ENCODE measurements around the gene LIMS2. TPM values are rescaled to one million over a fixed set of nuclear protein-coding genes. Genes with fewer than 3 reads are reported as not detected.

LIMS2 gene
- total RNA-seq, 2 experiments from 2014 or later, result 1.6 to 24.9 TPM

DNA sequence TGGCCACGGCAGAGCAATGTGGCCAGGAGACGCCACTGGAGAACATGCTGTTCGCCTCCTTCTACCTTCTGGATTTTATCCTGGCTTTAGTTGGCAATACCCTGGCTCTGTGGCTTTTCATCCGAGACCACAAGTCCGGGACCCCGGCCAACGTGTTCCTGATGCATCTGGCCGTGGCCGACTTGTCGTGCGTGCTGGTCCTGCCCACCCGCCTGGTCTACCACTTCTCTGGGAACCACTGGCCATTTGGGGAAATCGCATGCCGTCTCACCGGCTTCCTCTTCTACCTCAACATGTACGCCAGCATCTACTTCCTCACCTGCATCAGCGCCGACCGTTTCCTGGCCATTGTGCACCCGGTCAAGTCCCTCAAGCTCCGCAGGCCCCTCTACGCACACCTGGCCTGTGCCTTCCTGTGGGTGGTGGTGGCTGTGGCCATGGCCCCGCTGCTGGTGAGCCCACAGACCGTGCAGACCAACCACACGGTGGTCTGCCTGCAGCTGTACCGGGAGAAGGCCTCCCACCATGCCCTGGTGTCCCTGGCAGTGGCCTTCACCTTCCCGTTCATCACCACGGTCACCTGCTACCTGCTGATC is 24.4 kb downstream of the LIMS2 start:
- ChIA-PET POLR2A (interaction anchor here (1.8 kb wide), 1 partner anchor 60 kb away, joined by 5 read pairs; no protein-coding TSS in a partner anchor), CTCF (ENCODE audit: unreplicated experiment) (interaction anchor here (1.0 to 4.2 kb wide), 2 partner anchors 60 to 75 kb away, joined by 3 to 21 read pairs; no protein-coding TSS in a partner anchor)
- Histone ChIP-seq H3K4me3 (ENCODE audit: low read depth, low read length, poor library complexity, severe bottlenecking) (no peak overlapping the region), H3K36me3 (ENCODE audit: insufficient read depth, low read length) (no peaks in the 10 kb centered on the region), H3K79me2 (ENCODE audit: insufficient read depth, low read depth, low read length) (no peaks in the 10 kb centered on the region), H3K4me2 (ENCODE audit: low read length) (no peak overlapping the region), H3K9me2 (ENCODE audit: insufficient read depth, low read length) (no peaks in the 10 kb centered on the region), H3K27ac (ENCODE audit: low read depth, low read length, poor library complexity, severe bottlenecking) (no peak overlapping the region), H2AFZ (ENCODE audit: low read length) (no peak overlapping the region), H3K9me3 (ENCODE audit: low read length) (no peaks in the 10 kb centered on the region), H4K20me1 (ENCODE audit: insufficient read depth, low read length) (no peaks in the 10 kb centered on the region), H3K4me1 (ENCODE audit: insufficient read depth, low read length, poor library complexity, severe bottlenecking) (no peaks in the 10 kb centered on the region)
- BruUV-seq (replicated peaks), result no TSS peak
- intact Hi-C loops (cut with micrococcal nuclease; ENCODE audit: unreplicated experiment), result loop anchor here (1.0 kb wide), 1 partner anchor 60 kb away; no protein-coding TSS in a partner anchor
- TF ChIP-seq EZH2phosphoT487 (IDR thresholded peaks at IDR 0.05; ENCODE audit: borderline replicate concordance, low read depth, low read length) (no peak), CTCF (conservative IDR thresholded peaks at IDR 0.05; ENCODE audit: low read length) (no peak)
- no peak for DNase-seq (ENCODE audit: low spot score)

DNA sequence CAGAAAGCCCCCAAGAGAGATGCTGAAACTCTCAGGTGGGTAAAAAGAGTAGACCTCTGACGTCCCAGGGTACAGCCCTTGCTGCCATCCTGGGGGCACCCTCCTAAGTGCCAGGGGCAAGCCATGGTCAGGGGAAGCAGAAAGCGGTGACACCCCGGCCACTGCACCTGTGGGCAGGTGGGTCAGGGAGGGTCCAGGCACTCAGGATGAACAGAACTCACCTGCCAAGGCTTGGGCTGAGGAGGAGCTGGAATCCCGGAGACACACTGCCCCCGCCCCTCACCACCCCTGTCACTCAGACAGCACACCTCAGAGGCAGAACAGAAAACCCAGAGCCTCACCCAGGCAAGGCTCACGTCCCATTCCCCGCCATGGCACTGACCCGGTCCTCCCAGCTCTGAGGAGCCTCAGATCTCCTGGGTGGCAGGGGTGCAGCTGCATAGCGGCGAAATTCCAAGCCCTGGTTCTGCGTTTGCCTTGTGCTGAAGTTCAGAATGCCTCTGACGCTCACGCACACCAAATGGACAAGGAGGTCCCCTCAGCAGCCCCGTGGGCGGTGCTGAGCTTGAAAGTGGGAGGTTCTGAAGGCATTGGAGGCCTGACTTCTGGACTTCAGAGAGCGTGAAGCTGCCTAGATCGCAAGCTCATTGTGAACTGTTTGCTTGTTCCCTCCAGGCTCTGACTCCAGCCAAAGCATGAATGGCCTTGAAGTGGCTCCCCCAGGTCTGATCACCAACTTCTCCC is 25.1 kb downstream of the LIMS2 start:
- no peaks in the 10 kb centered on the region for H3K79me2 ChIP-seq (ENCODE audit: insufficient read depth, low read depth, low read length)
- H3K9me2 ChIP-seq (ENCODE audit: insufficient read depth, low read length), result no peaks in the 10 kb centered on the region
- H4K20me1 ChIP-seq (ENCODE audit: insufficient read depth, low read length), result no peaks in the 10 kb centered on the region
- H2AFZ ChIP-seq (ENCODE audit: low read length), result no peak overlapping the region
- no peak overlapping the region for H3K27ac ChIP-seq (ENCODE audit: low read depth, low read length, poor library complexity, severe bottlenecking)
- intact Hi-C loops (cut with micrococcal nuclease; ENCODE audit: unreplicated experiment), result loop anchor here (1.0 kb wide), 1 partner anchor 59 kb away; no protein-coding TSS in a partner anchor
- POLR2A ChIA-PET, result interaction anchor here (1.8 kb wide), 1 partner anchor 59 kb away, joined by 5 read pairs; no protein-coding TSS in a partner anchor
- no peak overlapping the region for H3K4me2 ChIP-seq (ENCODE audit: low read length)
- TF ChIP-seq EZH2phosphoT487 (IDR thresholded peaks at IDR 0.05; ENCODE audit: borderline replicate concordance, low read depth, low read length), result no peak
- TF ChIP-seq CTCF (conservative IDR thresholded peaks at IDR 0.05; ENCODE audit: low read length), result peak; percentile 63; the same call in 1 of the 2 replicates
- no peaks in the 10 kb centered on the region for H3K36me3 ChIP-seq (ENCODE audit: insufficient read depth, low read length)
- H3K9me3 ChIP-seq (ENCODE audit: low read length), result no peaks in the 10 kb centered on the region
- H3K4me3 ChIP-seq (ENCODE audit: low read depth, low read length, poor library complexity, severe bottlenecking), result no peak overlapping the region
- no TSS peak for BruUV-seq (replicated peaks)
- no peak for DNase-seq (ENCODE audit: low spot score)
- CTCF ChIA-PET (ENCODE audit: unreplicated experiment), result interaction anchor here (1.0 to 4.2 kb wide), 2 partner anchors 59 to 74 kb away, joined by 3 to 21 read pairs; no protein-coding TSS in a partner anchor
- no peaks in the 10 kb centered on the region for H3K4me1 ChIP-seq (ENCODE audit: insufficient read depth, low read length, poor library complexity, severe bottlenecking)
